ENCODE results near the gene FAM184A.
"Not testable (repeated sequence)": the region's sequence is repeated elsewhere in the genome, so short reads cannot be mapped to it uniquely, and the experiment has no call there.

FAM184A gene

DNA sequence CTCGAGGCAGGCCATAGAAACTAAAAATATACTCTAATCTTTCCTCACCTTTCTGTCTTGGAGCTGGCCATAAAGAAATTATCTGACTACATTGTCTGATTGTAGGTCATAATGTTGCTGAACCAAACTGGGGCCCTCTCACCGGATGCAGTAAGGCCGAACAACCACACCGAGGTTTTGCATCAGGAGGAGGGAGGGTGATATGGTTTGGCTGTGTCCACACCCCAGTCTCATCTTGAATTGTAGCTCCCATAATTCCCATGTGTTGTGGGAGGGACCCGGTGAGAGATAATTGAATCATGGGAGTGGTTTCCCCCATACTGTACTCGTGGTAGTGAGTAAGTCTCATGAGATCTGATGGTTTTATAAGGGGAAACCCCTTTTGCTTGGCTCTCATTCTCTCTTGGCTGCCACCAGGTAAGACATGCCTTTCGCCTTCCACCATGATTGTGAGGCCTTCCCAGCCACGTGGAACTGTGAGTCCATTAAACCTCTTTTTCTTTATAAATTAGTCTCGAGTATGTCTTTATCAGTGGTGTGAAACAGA, 19.4 kb upstream of the FAM184A start:
- DNase-seq = not testable (repeated sequence)

DNA sequence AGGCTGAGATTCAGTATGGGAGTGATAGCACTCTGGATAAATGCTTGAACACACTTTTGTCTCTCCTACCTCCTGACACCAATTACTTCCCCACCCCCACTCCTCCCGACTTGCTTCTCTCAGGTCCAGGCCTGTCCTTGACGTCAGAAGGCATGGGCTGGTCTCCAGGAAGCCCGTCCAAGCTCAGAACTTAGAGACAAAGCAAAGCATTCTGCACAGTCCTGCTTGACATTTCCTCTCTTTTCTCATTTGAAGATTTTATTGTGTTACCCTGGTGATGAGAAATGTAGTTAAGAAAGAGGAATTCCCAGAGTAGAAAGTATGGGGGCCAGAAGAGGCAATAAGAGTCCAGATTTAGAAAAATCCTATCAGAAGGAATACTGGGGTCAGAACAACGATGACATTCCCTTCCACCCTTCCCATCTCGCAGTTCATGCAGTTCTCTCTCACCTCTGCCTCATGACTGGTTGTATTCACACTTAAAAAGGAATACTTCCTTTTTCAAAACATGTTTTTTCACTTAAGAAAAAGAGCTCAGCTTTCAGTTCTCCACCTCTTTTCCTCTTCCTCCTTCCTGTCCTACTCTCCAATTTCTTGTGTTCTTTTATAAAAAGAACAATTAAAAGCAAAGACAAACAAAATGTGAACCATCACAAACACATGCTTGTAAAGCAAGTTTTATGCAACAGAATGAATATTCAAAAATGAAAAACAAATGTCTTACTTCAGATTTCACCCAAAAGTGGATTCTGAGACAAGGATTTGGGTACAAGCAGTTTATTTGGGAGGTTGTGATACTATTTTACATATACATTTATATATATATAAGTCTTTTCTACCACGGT, 18.5 kb upstream of the FAM184A start:
- no peak for DNase-seq

DNA sequence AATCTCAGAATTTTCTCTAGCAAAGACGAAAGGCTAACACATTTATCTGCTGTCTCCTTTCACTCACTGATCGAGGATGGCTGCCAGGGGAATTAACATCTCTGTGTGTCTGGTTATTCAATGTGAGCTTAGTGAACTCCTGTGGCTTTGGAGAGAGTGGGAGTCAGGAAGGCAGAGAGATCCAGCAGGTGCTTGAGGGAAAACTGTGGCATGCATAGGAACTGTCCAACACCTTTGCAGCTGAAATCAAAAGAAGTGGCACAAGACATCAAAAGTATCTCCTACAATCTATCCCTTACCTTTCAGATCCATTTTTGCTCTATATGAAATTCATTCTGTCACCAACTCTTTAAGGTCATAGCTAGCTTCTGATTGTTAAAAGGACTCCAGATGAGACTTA, 11.8 kb upstream of the FAM184A start:
- no peak for DNase-seq

DNA sequence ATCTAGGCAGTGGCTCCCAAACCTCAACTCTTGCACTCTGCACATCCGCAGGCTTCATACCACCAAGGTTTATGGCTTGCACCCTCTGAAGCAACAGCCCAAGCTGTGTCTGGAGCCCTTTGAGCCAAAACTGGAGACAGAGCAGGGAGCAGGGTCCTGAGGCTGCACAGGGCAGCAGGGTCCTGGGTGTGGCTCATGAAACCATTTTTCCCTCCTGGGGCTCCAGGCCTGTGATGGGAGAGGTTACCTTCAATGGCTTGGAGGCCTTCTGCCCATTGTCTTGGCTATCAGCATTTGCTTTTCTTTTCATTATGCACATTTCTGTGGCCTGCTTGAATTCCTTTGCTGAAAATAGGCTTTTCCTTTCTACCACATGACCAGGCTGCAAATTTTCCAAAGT, 6.3 kb upstream of the FAM184A start:
- no peak for DNase-seq

DNA sequence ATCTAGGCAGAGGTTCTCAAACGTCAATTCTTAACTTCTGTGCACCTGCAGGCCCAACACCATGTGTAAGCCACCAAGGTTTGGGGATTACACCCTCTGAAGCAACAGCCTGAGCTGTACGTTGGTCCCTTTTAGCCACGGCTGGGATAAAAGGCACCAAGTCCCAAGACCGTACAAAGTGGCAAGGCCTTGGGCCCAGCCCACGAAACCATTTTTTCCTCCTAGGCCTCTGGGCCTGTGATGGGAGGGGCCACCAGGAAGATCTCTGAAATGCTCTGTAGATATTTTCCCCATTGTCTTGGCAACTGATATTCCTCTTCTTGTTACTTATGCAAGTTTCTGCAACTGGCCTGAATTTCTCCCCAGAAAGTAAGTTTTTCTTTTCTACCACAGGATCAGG, 4.5 kb upstream of the FAM184A start:
- no peak for DNase-seq

DNA sequence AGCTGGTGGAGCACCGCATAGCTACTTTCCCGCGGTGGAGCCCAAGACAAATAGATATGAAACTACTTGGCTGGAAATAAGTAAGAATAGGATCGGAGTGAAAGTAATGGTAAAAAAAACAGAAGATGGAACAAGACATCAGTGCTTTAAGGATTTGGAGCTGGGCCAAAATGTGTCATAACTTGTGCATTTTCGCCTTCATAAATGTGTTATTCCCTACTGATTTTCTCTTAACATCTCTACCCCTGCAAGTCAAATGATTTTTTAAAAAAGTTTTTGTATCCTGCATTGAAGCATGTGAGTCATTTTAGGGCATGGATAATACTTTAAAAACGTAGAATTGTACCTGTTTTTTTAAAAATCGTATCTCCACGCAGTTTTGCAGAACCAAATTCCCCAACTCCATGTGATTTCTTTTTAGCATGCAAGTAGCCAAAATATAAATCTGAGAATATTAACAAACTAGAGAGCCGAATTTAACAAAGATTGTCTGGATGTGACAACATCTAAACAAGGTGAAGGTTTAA, 882 bp upstream of the FAM184A start:
- no peak for DNase-seq

DNA sequence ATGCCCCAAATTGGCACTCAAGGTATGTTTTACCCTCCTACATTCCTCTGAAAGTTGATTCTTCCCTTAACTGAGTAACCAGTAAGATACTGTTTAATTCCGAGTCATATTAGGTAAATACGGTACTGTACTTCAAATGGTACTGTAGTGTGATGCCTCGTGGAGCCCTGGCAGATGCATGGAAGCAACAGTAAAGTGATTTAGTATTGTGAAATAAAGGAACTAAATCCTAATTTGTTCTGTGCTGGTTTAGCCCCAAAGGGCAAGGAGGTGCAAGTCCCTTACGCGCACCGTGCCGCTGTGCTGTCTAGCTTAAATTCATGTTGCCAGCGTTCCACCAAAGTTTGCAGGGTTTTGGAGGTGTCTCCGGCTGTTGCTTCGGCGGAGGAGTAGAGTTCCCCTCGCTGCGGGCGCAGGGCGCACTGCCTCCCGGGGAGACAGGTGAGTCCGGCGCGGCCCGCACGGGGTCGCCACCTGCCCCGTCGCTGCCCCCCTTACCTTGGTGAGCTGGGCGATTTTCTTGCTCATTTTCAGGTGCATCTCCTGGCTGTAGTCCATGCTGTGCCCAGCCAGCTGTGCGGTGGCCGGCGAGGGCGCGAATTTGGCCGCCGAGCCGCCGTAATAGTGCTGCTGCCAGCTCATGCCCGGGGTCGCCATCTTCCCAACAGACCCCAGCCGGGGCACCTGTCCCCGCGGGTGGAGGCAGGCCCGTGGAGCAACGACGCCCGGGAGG, 655 bp downstream of the FAM184A start:
- DNase-seq = peak; percentile 44

DNA sequence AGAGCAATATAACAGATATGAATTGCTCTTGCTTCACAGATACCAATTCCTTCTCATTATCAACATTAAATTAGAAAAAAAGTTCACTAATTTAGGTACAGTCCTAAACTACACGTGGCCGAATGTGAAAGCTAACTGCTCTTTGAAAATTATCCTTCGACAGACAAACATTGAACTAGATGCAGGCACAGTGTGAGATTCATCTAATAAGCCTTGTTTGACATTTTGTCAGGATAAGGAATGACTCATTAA, 1.1 kb downstream of the FAM184A start:
- DNase-seq = no peak

DNA sequence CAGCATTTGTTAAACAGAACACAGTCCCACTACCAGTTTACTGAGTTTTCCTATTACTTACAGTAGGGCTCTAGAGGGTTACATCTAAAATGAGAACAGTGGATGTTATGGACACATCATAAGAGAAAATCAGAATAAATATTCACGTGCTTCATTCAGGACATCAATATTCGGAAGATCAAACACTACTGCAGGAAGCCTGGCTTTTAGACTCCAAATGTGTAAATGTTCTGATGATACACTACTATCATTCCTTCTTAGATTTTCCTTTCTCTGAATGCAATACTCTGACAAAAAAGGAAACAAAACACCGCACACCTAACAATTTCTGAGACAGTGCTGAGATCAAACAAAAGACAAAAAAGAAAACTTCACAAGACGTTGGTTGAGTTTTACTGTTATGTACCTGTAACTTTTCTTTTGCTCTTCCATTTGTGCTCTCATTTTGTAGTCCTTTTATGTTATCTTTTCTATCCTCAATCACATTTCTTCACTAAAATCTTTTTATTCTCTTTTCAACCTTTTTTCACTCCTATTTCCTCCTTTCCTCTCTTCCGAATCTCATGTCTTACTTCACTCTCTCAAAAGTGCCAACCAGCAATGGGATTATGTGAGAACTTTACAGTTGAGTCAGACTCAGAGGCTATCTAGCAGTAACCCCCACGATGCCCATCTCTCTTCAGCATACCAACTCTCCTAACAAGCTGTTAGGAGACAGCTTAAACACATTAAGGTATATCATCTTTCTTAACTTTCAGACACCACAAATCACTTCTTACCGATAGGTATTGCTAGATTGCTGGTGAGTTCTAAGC, 1.7 kb downstream of the FAM184A start:
- no peak for DNase-seq

DNA sequence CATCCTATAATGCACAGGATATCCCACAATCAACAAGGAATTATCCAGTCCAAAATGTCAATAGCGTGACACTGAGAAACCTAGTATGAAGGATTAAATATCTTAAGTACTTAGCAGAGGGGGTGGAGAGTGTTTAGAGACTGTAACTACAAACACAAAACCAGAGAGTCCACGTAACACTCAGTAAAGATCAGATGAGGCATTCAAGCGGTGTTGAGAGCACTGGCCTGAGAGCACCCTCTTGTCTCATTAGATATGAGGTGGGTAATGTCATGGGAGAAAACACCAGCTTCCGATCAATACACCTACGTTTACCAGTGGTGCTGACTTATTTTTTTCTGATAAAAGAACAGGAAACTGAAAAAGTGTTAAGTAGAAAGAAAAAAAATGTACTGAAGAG, 2.3 kb downstream of the FAM184A start:
- no peak for DNase-seq

DNA sequence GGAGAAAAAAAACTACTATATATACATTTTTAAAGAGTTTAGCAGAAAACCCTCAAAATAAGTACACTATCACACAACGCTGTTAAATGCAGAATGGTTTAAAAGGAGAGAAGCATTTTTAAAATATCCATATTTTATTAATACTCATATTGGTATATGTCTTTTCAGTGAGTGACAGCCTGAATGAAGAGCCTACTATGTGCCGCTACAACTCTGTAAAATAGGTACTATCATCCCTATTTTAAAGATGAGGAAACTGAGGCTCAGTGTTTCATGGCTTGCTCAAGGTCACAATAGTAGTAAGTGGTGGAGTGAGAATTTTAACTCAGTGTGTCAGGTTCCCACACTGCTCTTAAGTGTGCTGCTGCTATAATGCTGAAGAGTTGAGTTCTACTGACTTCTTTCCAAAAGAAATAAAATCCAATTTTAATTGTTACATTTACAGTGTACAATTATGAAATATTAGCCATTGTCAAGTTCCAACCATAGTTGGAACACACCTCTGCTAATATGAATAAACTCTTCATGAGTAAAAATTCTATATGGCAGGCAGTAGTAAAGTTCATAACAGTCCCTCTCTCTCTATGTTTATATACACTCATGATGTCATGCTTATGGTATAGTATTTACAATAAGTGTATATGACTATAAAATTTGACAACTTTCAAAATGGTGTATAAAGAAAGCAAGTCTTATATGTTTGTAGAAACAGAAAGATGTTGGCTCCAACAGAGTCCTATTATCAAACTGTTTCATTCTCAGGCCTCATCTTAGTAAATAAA, 3.1 kb downstream of the FAM184A start:
- DNase-seq = no peak

DNA sequence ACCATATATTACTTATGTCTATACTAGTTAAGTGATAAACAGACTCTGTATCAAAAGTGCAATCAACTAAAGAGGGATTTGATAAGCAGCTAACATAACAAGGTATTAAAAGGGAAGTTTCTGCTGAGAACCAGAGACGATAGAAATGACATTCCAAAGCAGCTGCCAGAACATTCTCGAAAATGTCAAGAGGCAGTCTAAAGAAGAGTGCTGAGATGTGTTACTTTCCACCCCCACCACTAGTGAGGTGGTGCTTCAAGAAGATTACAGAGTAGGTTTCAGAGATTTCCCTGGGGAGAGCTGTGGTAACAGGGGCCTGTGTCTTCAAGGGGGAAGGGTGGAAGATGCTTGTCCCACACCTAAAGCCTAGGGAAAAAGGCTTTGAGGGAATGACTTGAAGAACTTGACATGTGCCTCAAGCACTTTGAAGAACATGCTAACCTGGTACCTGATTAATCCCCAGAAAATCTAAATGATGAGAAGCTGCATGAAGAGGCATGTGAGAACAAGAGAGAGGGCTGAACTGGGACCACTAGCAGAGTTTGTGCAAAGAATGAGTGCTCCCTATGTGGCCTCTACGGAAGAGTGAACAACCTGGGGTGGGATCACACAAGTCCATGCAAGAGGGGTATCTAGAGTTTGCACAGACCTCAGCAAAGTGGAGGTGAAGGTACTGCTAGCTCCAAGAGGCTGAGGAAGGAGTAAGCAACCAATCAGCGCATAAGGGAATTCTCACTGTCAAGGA, 5.0 kb downstream of the FAM184A start:
- no peak for DNase-seq

DNA sequence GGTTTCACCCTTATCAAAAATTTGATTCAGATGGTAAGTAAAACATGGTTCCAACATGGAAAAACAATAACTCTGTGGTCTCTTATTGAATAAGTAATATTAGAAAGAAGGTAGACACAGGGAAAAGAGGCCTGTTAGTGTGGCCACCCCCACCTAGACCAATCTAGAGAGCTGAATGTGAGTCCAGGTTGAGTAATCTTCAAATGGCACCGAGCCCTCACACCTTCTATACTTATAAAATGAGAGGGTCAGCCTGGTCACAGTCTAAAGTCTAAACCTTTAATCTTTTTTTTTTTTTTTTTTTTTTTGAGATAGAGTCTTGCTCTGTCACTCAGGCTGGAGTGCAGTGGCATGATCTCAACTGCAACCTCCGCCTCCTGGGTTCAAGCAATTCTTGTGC, 6.9 kb downstream of the FAM184A start:
- DNase-seq = no peak

DNA sequence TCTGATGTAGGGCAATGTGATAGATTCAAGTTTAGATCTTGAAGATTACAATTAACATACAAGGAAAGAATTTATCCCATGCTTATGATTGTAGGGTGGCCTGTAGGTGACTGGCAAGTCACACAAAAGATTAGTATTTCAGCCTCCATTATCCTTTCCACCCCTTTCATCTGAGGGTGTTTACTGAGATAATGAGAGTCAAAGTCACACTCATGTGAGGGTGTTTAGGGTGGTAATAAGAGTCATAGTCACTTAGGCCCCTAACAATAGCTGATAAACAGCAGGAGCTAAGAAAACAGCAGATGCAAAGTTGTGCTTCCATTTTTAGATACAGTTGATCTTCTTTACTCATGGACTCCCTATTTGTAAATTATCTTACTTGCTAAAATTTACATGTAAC, 11.4 kb downstream of the FAM184A start:
- DNase-seq = no peak

DNA sequence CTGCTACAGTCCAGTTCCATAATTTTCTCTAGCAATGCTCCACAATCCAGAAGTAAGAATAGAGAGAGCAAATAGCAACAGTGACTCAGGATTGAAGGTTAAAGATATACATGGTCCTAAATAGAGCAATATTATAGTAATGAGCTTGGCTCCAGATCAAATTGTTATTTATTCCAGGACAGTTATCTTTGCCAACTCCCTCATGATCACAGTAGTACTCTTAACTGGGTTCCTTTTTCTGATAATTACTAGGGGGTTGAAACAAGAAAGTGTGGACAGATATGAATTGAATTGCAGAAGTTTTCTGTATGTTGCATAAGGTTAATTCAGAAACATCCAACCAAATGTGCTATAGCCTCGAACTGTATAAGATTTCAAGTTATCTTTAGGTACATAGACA, 11.9 kb downstream of the FAM184A start:
- DNase-seq = no peak

DNA sequence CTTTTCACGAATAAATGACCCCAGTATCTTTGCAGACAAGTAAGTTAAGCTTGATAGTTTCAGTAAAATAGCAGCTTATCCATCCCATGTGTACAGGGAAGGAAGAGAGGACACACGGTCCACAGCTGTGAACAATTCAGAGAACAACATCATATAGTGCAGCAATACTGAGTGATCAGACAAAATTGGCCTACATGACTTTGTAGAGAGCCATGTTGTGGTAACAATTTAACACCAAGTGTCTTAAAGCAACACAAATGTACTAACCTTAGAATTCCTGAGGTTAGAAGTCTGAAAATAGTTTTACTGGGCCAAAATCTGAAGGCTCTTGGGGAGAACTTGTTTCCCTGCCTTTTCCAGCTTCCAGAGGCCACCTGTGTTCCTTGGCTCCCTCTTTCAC, 12.5 kb downstream of the FAM184A start:
- no peak for DNase-seq

DNA sequence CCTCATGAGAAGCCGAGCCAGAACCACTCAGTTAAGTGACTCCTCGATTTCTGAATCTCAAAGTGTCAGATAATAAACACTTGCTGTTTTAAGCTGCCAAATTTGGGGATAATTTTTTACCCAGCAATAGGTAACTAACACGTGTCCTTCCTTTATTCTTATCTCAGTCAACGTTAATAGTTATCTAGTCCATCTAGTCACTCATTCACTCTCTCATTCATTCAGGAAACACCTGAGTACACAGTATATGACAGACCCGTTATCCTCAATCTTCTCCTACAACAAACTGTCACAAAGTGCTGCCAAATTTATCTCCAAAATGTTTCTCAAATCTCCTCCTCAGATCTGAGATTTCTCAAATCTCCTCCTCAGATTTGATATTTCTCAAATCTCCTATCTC, 13.1 kb downstream of the FAM184A start:
- no peak for DNase-seq

DNA sequence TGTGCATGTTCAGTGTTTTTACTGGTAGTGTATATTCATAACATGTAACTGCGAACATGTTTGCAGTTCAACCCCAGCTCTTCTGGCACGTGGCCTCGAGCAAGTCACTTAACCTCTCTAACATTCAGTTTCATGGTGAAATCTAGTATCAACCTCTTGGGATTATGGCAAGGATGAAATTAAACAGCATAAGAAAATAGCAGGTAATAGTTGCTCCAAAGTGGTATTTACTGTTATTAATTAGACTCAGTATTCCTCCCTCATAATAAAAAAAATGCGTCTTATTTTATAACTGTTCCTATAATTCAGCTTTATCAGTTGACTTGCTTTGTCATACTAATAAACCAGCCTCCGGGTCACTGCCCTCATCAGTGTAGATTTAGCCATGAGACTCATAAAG, 15.0 kb downstream of the FAM184A start:
- DNase-seq = no peak

DNA sequence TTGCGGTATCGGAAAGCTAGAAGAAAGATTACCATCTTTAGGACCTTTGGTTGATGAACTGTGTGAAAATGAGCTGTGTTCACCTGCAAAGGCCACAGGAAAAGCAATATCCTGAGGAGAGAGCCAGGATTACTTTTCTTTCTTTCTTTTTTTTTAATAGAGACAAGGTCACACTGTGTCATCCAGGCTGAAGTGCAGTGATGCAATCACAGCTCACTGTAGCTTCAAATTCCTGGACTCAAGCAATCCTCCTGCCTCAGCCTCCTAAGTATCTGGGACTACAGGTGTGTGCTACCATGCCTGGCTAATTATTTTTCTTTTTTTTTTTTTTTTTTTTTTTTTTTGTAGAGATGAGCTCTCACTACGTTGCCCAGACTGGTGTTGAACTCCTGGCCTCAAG, 17.2 kb downstream of the FAM184A start:
- DNase-seq = no peak

DNA sequence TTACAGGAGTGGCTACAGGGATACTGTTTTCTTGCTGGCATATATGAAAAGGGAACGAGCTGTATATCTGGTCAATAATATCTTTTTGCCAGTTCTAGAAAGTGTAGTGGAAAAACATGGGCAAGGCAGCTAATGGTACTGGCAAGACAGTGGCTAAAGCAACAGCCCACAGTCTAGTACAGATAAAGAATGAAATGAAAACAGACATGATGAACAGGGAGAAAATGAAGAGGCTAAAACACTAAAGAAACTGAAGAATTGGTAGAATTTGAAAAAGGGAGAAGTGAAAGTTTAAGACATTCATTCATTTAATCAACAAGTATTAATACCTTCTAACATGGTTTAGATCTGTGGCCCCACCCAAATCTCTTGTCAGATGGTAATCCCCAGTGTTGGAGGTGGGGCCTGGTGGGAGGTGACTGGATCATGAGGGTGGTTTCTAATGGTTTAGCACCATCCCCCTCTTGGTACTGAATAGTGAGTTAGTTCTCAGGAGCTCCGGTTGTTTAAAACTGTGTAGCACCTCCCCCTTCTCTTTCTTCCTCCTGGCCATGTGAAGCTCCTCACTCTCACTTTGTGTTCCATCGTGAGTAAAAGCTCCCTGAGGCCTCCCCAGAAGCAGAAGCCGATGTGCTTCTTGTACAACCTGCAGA, 18.1 kb downstream of the FAM184A start:
- no peak for DNase-seq

DNA sequence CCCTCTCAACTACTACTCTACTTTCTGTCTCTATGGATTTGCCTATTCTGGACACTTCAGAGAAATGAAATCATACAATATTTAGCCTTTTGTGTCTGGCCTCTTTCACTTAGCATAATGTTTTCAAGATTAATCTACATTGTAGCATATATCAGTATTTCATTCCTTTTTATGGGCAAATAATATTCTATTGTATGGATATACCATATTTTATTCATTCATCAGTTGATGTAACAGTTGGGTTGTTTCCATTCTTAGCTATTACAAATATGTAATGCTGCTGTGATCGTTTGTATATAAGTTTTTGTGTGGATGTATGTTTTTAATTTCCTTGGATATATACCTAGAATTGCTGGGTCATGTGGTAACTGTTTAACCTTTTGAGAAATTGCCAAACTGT, 23.4 kb downstream of the FAM184A start:
- DNase-seq = no peak
